HG03139 (cell line): Measurements from ENCODE around the gene IL18RAP.

Experiments
- ATAC-seq: cut with Tn5 transposase; IDR thresholded peaks from one replicate; pipeline ENCODE4 v1.9.1; 2021; ENCODE audit not compliant: unreplicated experiment

Gene IL18RAP

DNA sequence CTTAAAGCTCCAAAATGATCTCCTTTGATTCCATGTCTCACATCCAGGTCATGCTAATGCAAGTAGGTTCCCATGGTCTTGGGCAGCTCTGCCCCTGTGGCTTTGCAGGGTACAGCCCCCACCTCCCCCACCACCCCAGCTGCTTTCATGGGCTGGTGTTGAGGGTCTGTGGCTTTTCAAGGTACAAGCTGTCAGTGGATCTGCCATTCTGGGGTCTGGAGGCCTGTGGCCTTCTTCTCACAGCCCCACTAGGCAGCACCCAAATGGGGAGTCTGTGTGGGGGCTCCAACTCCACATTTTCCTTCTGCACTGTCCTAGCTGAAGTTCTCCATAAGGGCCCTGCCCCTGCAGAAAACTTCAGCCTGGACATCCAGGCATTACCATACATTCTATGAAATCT is 69.0 kb downstream of the IL18RAP start:
- ATAC-seq = no peak

DNA sequence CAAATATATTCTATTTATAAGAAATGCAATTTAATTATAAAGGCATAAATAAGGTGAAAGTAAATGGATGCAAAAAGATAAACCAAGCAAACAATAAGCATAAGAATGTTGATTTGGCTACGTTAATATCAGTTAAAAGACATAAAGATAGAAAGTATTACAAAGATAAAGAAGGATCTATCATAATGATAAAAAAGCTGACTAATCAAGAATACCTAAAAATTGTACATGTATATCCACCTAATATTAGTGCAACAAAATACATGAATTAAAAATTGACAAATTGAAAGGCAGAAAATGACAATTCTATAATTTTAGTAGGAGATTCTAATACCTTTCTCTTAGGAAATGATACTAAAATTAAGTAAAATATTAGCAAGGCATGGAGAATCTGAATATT is 71.6 kb downstream of the IL18RAP start:
- no peak for ATAC-seq

DNA sequence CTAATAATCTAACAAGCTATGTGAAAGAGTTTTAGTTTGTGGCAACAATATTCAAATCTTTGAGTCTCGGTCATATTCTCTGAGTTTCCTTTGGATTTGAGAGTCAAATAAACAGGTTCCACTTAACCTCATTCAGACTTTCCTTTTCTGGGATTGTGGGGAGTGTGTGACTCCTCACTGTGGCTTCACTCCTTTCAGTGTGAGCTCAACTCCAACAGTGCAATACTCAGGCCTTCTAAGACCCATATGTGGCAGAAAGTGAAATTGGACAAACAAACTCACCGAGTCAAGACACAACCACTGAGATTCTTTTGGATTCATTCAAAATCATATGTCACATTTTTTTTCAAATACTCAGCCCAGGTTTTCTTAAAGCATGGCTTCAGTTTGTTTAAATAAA is 75.5 kb downstream of the IL18RAP start:
- no peak for ATAC-seq

DNA sequence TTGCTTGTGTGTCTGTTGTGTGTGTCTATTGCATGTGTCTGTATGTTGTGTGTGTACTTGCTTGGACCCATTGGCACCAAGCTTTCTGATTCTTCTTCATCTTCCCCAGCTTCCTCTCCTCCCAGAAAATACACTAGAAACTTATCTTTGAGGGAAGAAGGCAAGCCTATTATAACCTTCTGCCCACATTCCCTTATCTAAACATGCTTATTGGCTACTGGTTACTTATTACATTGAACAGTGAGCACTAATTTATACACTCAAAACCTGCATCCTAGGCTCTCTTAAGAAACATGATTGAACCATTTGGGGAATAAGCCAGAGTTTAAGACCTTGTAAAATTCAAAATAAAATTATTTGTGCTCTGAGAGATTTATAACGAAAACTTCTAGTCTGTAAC is 76.6 kb downstream of the IL18RAP start:
- ATAC-seq = no peak
